GM18909 (cell line): ENCODE data around the gene KCNB1.

Source experiments
- ATAC-seq: cut with Tn5 transposase; IDR thresholded peaks from one replicate; pipeline ENCODE4 v1.9.1; 2021; ENCODE audit warnings: mild to moderate bottlenecking; ENCODE audit not compliant: unreplicated experiment, poor library complexity

Gene KCNB1

GRCh38 chr20:49368596-49368995, 113.9 kb downstream of the KCNB1 start:
- ATAC-seq = no peak

- no peak for ATAC-seq
Measured at GRCh38 chr20:49367113-49367512, 115.4 kb downstream of the KCNB1 start.

- no peak for ATAC-seq
Measured at GRCh38 chr20:49366687-49367086, 115.8 kb downstream of the KCNB1 start.

GRCh38 chr20:49361862-49362660, 120.4 kb downstream of the KCNB1 start:
- ATAC-seq = no peak

GRCh38 chr20:49360242-49360968, 122.1 kb downstream of the KCNB1 start:
- ATAC-seq = no peak

GRCh38 chr20:49356676-49357075, 125.8 kb downstream of the KCNB1 start:
- no peak for ATAC-seq

GRCh38 chr20:49354673-49355072, 127.8 kb downstream of the KCNB1 start:
- ATAC-seq = no peak

- no peak for ATAC-seq
Measured at GRCh38 chr20:49353348-49353747, 129.1 kb downstream of the KCNB1 start.

- ATAC-seq = no peak
Measured at GRCh38 chr20:49352751-49353150, 129.7 kb downstream of the KCNB1 start.

- ATAC-seq = no peak
Measured at GRCh38 chr20:49351775-49352174, 130.7 kb downstream of the KCNB1 start.

- ATAC-seq = no peak
Measured at GRCh38 chr20:49349694-49350252, 132.7 kb downstream of the KCNB1 start.

- ATAC-seq = no peak
Measured at GRCh38 chr20:49349078-49349477, 133.4 kb downstream of the KCNB1 start.

- ATAC-seq = no peak
Measured at GRCh38 chr20:49348563-49348962, 133.9 kb downstream of the KCNB1 start.

GRCh38 chr20:49347156-49347555, 135.3 kb downstream of the KCNB1 start:
- ATAC-seq = no peak

GRCh38 chr20:49346682-49347081, 135.8 kb downstream of the KCNB1 start:
- no peak for ATAC-seq

- no peak for ATAC-seq
Measured at GRCh38 chr20:49345524-49345923, 136.9 kb downstream of the KCNB1 start.

- ATAC-seq = no peak
Measured at GRCh38 chr20:49344975-49345374, 137.5 kb downstream of the KCNB1 start.

- no peak for ATAC-seq
Measured at GRCh38 chr20:49344140-49344539, 138.3 kb downstream of the KCNB1 start.

- no peak for ATAC-seq
Measured at GRCh38 chr20:49343246-49343645, 139.2 kb downstream of the KCNB1 start.

- ATAC-seq = no peak
Measured at GRCh38 chr20:49340161-49340966, 142.1 kb downstream of the KCNB1 start.

GRCh38 chr20:49339123-49339522, 143.3 kb downstream of the KCNB1 start:
- no peak for ATAC-seq
